Gastrocnemius medialis (tissue), 4 donors: ENCODE results near the gene EIF3B.

ENCODE experiments used
- POLR2A ChIP-seq, 2 donors: fragments of 450-650 bp; IDR thresholded peaks; one replicate each; pipeline ENCODE4 v1.6.1; 2017; ENCODE audit warnings: antibody characterized with exemption in 2 of 2, mild to moderate bottlenecking in 2 of 2, moderate library complexity in 2 of 2
- TF ChIP-seq, protein P1 (sequence below), 5 experiments: fragments of 450-650 bp in 3 of 5; fragments of 200-600 bp in 2 of 5; sonication (generic) in 2 of 5; IDR thresholded peaks in 4 of 5; conservative IDR thresholded peaks in 1 of 5; 1 replicate in 4 of 5; 2 replicates in 1 of 5; pipeline ENCODE4 v1.5.1; 2016 to 2019; ENCODE audit warnings: antibody characterized with exemption in 5 of 5, mild to moderate bottlenecking in 3 of 5, moderate library complexity in 3 of 5

DNA sequence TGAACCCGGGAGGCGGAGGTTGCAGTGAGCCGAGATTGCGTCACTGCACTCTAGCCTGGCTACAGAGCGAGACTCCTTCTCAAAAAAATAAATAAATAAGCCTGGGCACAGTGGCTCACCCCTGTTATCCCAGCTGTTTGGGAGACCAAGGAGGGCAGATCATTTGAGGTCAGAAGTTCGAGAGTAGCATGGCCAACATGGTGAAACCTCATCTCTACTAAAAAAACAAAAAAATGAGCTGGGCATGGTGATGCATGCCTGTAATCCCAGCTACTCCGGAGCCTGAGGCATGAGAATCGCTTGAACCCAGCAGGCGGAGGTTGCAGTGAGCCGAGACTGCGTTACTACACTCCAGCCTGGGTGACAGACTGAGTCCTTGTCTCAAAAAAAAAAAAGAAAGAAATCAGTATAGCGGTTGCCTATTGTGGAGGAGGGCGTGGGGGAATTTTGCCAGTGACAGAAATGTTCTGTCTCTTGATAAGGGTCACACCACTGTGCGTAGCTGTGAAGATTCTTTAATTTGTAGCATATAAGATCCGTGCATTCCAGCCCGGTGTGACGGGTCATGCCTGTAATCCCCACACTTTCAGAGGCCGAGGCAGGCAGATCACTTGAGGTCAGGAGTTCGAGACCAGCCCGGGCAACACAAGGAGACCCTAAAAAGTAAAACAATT, 17.9 kb upstream of the EIF3B start:
- TF ChIP-seq, protein P1, sequence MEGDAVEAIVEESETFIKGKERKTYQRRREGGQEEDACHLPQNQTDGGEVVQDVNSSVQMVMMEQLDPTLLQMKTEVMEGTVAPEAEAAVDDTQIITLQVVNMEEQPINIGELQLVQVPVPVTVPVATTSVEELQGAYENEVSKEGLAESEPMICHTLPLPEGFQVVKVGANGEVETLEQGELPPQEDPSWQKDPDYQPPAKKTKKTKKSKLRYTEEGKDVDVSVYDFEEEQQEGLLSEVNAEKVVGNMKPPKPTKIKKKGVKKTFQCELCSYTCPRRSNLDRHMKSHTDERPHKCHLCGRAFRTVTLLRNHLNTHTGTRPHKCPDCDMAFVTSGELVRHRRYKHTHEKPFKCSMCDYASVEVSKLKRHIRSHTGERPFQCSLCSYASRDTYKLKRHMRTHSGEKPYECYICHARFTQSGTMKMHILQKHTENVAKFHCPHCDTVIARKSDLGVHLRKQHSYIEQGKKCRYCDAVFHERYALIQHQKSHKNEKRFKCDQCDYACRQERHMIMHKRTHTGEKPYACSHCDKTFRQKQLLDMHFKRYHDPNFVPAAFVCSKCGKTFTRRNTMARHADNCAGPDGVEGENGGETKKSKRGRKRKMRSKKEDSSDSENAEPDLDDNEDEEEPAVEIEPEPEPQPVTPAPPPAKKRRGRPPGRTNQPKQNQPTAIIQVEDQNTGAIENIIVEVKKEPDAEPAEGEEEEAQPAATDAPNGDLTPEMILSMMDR (IDR thresholded peaks at IDR 0.05 in 4 of 5, conservative IDR thresholded peaks at IDR 0.05 in 1 of 5) = no peak
- no peak for TF ChIP-seq POLR2A (IDR thresholded peaks at IDR 0.05)
